HG03175 (cell line): ENCODE measurements around the gene CAMTA1.

Experiments used
- ATAC-seq: cut with Tn5 transposase; IDR thresholded peaks from one replicate; pipeline ENCODE4 v1.9.1; 2021; ENCODE audit warnings: mild to moderate bottlenecking, moderate library complexity; ENCODE audit not compliant: unreplicated experiment

Gene CAMTA1

DNA sequence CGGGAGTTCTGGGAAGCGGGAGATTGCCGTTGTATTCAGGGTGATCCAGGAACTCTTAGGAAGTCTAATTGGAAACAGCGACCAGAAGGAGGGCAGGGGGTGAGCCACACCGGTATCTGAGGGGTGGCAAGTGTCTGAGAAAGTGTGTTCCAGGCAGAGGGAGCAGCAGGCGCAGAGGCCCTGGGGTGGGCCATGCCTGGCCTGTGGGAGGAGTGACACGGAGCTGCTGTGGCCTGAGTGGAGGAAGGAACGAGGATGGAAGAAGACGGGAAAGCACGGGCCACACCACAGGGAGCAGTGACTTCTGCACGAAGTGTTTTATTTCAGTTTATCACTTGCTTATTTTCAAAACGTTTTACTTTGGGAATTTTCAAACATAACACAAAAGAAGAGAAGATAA is 1010.2 kb downstream of the CAMTA1 start:
- no peak for ATAC-seq

DNA sequence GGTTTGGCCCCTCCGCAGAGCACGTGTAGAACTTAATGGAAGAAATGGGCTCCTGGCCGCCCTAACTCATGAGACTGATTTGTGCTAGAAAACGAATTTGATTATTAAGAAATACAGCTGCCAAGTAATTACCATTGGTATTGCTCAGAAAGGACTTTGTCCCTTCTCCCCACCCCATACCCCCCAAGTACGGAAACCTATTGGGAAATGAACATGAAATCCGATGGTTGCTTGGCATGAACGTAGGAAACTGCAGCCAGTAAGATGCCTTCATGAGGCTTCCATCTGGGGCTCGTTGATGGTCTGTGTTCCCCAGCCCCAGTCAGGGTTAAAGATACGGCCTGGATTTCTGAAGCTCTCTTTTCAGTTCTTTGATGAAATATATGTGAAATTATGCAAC is 1020.2 kb downstream of the CAMTA1 start:
- ATAC-seq = no peak

DNA sequence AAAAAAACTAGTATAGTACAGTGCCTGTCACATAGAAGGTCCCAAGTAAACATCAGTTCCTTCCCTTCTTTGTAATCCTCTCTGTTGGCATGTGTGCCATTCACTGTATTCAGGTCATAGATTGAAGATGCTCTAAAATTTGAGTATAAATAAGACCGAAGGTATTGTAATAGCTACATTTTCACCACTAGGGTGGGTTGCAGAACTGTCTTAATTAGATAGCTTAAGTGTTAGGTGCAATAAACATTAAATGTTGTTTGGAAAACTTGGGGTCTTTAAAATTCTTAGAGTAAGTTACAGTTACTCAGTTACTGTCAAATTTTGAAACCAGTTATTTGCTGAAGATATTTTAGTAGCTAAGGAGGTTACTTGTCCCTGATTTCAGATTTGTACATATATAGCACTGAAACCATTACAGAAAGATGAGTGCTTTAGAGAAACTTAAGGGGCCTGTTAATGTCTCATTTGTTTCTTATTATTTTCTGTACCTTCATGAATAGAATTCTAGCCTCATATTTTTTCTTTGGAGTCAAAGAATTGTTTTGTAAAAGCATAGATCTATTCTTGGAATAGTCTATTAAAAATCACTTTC is 1023.1 kb downstream of the CAMTA1 start:
- no peak for ATAC-seq

DNA sequence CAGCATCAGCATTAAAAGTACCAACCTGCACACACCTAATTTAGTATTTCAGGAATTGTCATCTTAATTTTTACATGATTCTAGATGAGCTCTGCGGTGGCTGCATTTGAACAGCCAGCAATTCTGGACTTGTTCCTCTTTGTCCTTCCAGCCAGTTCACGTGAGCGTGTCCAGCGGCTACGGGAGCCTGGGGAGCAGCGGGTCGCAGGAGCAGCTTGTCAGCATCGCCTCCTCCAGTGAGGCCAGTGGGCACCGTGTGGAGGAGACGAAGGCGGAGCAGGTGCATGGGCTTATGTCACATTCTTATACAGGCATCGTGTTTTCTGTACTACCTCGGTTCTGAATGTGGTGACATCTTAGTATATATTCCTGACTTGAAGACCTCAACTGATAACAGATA is 1024.5 kb downstream of the CAMTA1 start:
- ATAC-seq = no peak

DNA sequence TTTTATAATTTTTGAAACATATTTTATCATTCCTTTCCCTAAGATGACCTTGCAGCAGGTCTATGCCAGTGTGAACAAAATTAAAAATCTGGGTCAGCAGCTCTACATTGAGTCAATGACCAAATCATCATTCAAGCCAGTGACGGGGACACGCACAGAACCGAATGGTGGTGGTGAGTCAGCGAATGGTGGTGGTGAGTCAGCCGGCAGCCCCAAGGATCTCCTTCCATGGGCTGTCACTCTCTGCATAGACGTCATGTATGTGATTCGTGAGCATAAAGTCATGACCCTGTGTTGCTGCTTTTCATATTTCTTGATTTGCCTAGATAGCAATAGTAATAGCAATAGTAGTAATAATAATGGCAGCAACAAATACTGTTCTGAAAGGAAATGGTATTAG is 1025.1 kb downstream of the CAMTA1 start:
- ATAC-seq = no peak

DNA sequence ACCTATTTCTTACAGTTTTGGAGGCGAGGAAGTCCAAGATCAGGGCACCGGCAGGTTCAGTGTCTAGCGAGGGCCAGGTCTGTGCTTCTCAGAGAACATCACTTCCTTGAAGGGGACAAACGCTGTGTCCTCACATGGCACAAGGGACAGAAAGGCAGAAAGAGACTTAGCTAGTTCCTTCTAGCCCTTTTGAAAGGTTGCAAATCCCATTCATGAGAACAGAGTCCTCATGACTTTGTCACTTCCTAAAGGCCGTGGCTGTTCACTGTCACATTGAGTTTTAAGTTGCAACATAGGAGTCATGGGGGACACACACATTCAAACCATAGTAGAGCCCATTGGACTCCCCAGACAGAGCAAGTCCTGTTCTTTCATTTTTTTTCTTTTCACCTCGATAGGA is 1026.2 kb downstream of the CAMTA1 start:
- ATAC-seq = no peak

DNA sequence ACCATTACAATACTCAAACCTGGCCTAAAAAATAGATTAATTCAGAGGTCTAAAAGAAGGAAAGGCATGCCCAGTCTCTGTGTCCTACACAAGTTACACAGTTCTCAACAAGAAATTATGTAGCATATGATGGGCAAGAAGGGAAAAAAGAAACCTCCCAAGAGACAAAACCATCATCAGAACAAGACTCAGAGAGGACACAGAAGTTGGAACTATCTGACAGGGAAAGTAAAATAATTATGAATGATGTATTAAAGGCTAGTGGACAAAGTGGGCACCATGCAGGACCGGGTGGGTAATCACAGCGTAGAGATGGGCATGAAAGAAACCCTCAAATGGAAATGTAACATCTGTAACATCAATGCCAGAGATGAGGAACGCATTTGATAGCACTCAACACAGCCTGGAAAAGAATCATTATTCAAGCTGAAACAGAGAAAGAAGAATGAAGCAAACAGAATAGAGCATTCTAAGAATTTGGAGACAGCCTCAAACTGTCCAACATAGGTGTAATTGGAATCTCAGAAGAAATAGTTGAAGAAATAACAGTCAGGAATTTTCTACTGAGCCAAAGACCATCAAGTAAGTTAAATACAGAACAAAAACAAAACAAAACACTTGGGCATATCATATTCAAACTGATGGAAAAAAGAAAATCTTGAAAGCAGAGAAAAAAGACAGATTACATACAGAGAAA is 1028.6 kb downstream of the CAMTA1 start:
- no peak for ATAC-seq
